GM04503 (cell line): Measurements from ENCODE around the gene PDE9A.
A peak's percentile ranks its signal among the peaks of the same experiment; 100 is the strongest.
"Not testable (repeated sequence)": the region's sequence is repeated elsewhere in the genome, so short reads cannot be mapped to it uniquely, and the experiment has no call there.

Source experiments
- DNase-seq: peaks from one replicate; pipeline ENCODE4 v3.0.0-alpha.2; 2012; ENCODE audit warnings: low read depth

PDE9A gene

GRCh38 chr21:42624095-42624790, 29.2 kb upstream of the PDE9A start:
- no peak for DNase-seq

GRCh38 chr21:42624936-42625335, 28.5 kb upstream of the PDE9A start:
- DNase-seq = no peak

GRCh38 chr21:42626171-42626570, 27.2 kb upstream of the PDE9A start:
- no peak for DNase-seq

GRCh38 chr21:42627527-42628289, 25.7 kb upstream of the PDE9A start:
- DNase-seq = no peak

GRCh38 chr21:42628466-42629061, 24.9 kb upstream of the PDE9A start:
- not testable (repeated sequence) for DNase-seq

- no peak for DNase-seq
These were observed 23.4 kb upstream of the PDE9A start for GRCh38 chr21:42629933-42630589.

- no peak for DNase-seq
These were observed 22.8 kb upstream of the PDE9A start for GRCh38 chr21:42630626-42631025.

GRCh38 chr21:42631142-42631541, 22.3 kb upstream of the PDE9A start:
- DNase-seq = no peak

GRCh38 chr21:42632336-42632751, 21.1 kb upstream of the PDE9A start:
- DNase-seq = no peak

- DNase-seq = no peak
These were observed 20.4 kb upstream of the PDE9A start for GRCh38 chr21:42632771-42633690.

GRCh38 chr21:42633858-42634257, 19.6 kb upstream of the PDE9A start:
- no peak for DNase-seq

GRCh38 chr21:42635848-42636519, 17.4 kb upstream of the PDE9A start:
- no peak for DNase-seq

GRCh38 chr21:42636520-42637266, 16.7 kb upstream of the PDE9A start:
- peak; percentile 48 for DNase-seq

- no peak for DNase-seq
These were observed 16.0 kb upstream of the PDE9A start for GRCh38 chr21:42637267-42638041.

- no peak for DNase-seq
These were observed 15.1 kb upstream of the PDE9A start for GRCh38 chr21:42638266-42638863.

- no peak for DNase-seq
These were observed 13.7 kb upstream of the PDE9A start for GRCh38 chr21:42639646-42640152.

GRCh38 chr21:42640486-42640885, 12.9 kb upstream of the PDE9A start:
- DNase-seq = no peak

GRCh38 chr21:42641311-42642218, 11.9 kb upstream of the PDE9A start:
- DNase-seq = no peak
